ENCODE data around the gene HIKESHI.

The HIKESHI gene

GRCh38 chr11:86370922-86371594 lies 69.0 kb downstream of the HIKESHI start:
- DNase-seq (ENCODE audit: low read depth) = no peak
- TF ChIP-seq CTCF (IDR thresholded peaks at IDR 0.05; ENCODE audit: low read depth, low read length, missing control alignments) = no peak
- H3K4me3 ChIP-seq (ENCODE audit: low read depth, low read length) = no peak overlapping the region
- in situ Hi-C loops (cut with HindIII; ENCODE audit: low sequenced_read_pairs) = no loop called here

GRCh38 chr11:86372041-86372440 lies 70.0 kb downstream of the HIKESHI start:
- H3K4me3 ChIP-seq (ENCODE audit: low read depth, low read length) = no peak overlapping the region
- TF ChIP-seq CTCF (IDR thresholded peaks at IDR 0.05; ENCODE audit: low read depth, low read length, missing control alignments) = no peak
- in situ Hi-C loops (cut with HindIII; ENCODE audit: low sequenced_read_pairs) = no loop called here
- DNase-seq (ENCODE audit: low read depth) = no peak

GRCh38 chr11:86372586-86372985 lies 70.5 kb downstream of the HIKESHI start:
- in situ Hi-C loops (cut with HindIII; ENCODE audit: low sequenced_read_pairs) = no loop called here
- TF ChIP-seq CTCF (IDR thresholded peaks at IDR 0.05; ENCODE audit: low read depth, low read length, missing control alignments) = no peak

GRCh38 chr11:86374069-86374468 lies 72.0 kb downstream of the HIKESHI start:
- DNase-seq (ENCODE audit: low read depth) = no peak
- TF ChIP-seq CTCF (IDR thresholded peaks at IDR 0.05; ENCODE audit: low read depth, low read length, missing control alignments) = no peak
- in situ Hi-C loops (cut with HindIII; ENCODE audit: low sequenced_read_pairs) = no loop called here
- H3K4me3 ChIP-seq (ENCODE audit: low read depth, low read length) = peak overlapping the region; percentile 36

More at GRCh38 chr11:86372586-86372985, 70.5 kb downstream of the HIKESHI start:
- no peak for DNase-seq (ENCODE audit: low read depth)
- H3K4me3 ChIP-seq (ENCODE audit: low read depth, low read length) = no peak overlapping the region

GRCh38 chr11:86374586-86374985 lies 72.5 kb downstream of the HIKESHI start, which contains the start of gene CCDC81:
Gene CCDC81, plus strand, starts transcription at chr11:86374887. Its CDS starts 277 bp downstream, at chr11:86375164.
- in situ Hi-C loops (cut with HindIII; ENCODE audit: low sequenced_read_pairs) = no loop called here
- DNase-seq (ENCODE audit: low read depth) = no peak
- no peak for TF ChIP-seq CTCF (IDR thresholded peaks at IDR 0.05; ENCODE audit: low read depth, low read length, missing control alignments)
- peak within 1 kb of the TSS; percentile 36 for H3K4me3 ChIP-seq (ENCODE audit: low read depth, low read length)

GRCh38 chr11:86377972-86378371 lies 75.9 kb downstream of the HIKESHI start:
- TF ChIP-seq CTCF (IDR thresholded peaks at IDR 0.05; ENCODE audit: low read depth, low read length, missing control alignments) = no peak
- in situ Hi-C loops (cut with HindIII; ENCODE audit: low sequenced_read_pairs) = no loop called here
- no peak overlapping the region for H3K4me3 ChIP-seq (ENCODE audit: low read depth, low read length)
- DNase-seq (ENCODE audit: low read depth) = no peak

Data from astrocyte of the cerebellum (primary cell).